Neural progenitor cell (in vitro differentiated cells): Measurements from ENCODE around the gene SPEM1.

Experiments used
- CTCF ChIP-seq: fragments of 200-600 bp; sonication (generic); IDR thresholded peaks from 2 replicates; pipeline ENCODE4 v1.5.1; 2017; ENCODE audit warnings: antibody characterized with exemption, mild to moderate bottlenecking
- EZH2 ChIP-seq: fragments of 200-600 bp; sonication (generic); IDR thresholded peaks from 2 replicates; pipeline ENCODE4 v1.6.1; 2017; ENCODE audit warnings: antibody characterized with exemption, mild to moderate bottlenecking, moderate library complexity
- EZH2phosphoT487 ChIP-seq: fragments of 200-600 bp; sonication (generic); IDR thresholded peaks from 2 replicates; pipeline ENCODE4 v1.6.1; 2017; ENCODE audit warnings: antibody characterized with exemption

- TF ChIP-seq CTCF (no peak), EZH2 (no peak), EZH2phosphoT487 (no peak)
Observed at GRCh38 chr17:7408252-7408727, 11.8 kb upstream of the SPEM1 start.
